A673 (cell line): Measurements from ENCODE around the gene HSPB8. TPM values are rescaled to one million over a fixed set of nuclear protein-coding genes. Genes with fewer than 3 reads are reported as not detected.

Source experiments
- BruUV-seq: library from RNA; stranded (reverse); fragments of 400-500 nt; replicated peaks from 2 replicates; lab custom pipeline; 2021; lab: Mats Ljungman, UMichigan
- CTCF ChIA-PET: fragments of 300-600 bp; sonication (Branson Sonifier 250); formaldehyde crosslinking; loops from one replicate; lab custom pipeline; 2022; ENCODE audit warnings: antibody characterized with exemption; lab: Charles Lee
- POLR2A ChIA-PET: fragments of 300-600 bp; sonication (Branson Sonifier 250); formaldehyde crosslinking; loops from one replicate; lab custom pipeline; 2022; ENCODE audit warnings: antibody characterized with exemption; ENCODE audit not compliant: low non-redundant PET; lab: Charles Lee
- DNase-seq: peaks from one replicate; pipeline ENCODE4 v3.0.0-alpha.2; 2015; ENCODE audit warnings: low spot score
- H3K27ac ChIP-seq: fragments of 200-600 bp; sonication (generic); 2 replicates; pipeline ENCODE4 v1.5.1; 2016; ENCODE audit warnings: mixed run types, low read depth, mild to moderate bottlenecking, mixed read lengths, antibody characterized with exemption, low read length; ENCODE audit not compliant: poor library complexity, severe bottlenecking
- H3K27me3 ChIP-seq: fragments of 200-600 bp; sonication (generic); replicated peaks from 2 replicates; pipeline ENCODE4 v1.6.1; 2017; ENCODE audit warnings: mixed run types, low read depth, mild to moderate bottlenecking, mixed read lengths, antibody characterized with exemption, low read length; ENCODE audit not compliant: insufficient read depth, poor library complexity
- H3K36me3 ChIP-seq: fragments of 200-600 bp; sonication (generic); 2 replicates; pipeline ENCODE4 v1.6.1; 2016; ENCODE audit warnings: mixed run types, mild to moderate bottlenecking, mixed read lengths, antibody characterized with exemption, low read length; ENCODE audit not compliant: insufficient read depth, poor library complexity, severe bottlenecking
- H3K4me1 ChIP-seq: fragments of 200-600 bp; sonication (generic); 2 replicates; pipeline ENCODE4 v1.6.1; 2017; ENCODE audit warnings: mixed run types, mild to moderate bottlenecking, mixed read lengths, antibody characterized with exemption, low read length; ENCODE audit not compliant: insufficient read depth, poor library complexity, severe bottlenecking
- H3K4me3 ChIP-seq: fragments of 200-600 bp; sonication (generic); 2 replicates; pipeline ENCODE4 v1.5.1; 2016; ENCODE audit warnings: low read depth, mixed run types, mild to moderate bottlenecking, mixed read lengths, low read length; ENCODE audit not compliant: poor library complexity, severe bottlenecking
- H3K9me3 ChIP-seq: fragments of 200-600 bp; sonication (generic); 2 replicates; pipeline ENCODE4 v1.6.1; 2016; ENCODE audit warnings: mixed run types, low read depth, mild to moderate bottlenecking, mixed read lengths, antibody characterized with exemption, low read length; ENCODE audit not compliant: poor library complexity, severe bottlenecking
- CTCF ChIP-seq: fragments of 300-800, 200-600 bp; sonication (generic); conservative IDR thresholded peaks from 2 replicates; pipeline ENCODE4 v1.5.1; 2017; ENCODE audit warnings: low read depth, mild to moderate bottlenecking, antibody characterized with exemption, low read length, moderate library complexity, mixed read lengths
- EZH2 ChIP-seq: fragments of 200-600 bp; sonication (generic); IDR thresholded peaks from 2 replicates; pipeline ENCODE4 v1.6.1; 2017; ENCODE audit warnings: borderline replicate concordance, low read depth, mild to moderate bottlenecking, mixed read lengths, antibody characterized with exemption, low read length; ENCODE audit not compliant: poor library complexity, severe bottlenecking
- intact Hi-C: fragments of 100-400 bp; cut with micrococcal nuclease; formaldehyde crosslinking; loops from one replicate; pipeline ENCODE4 v1.10.0; 2022; ENCODE audit not compliant: unreplicated experiment
- total RNA-seq: library from RNA; stranded (reverse); gene quantifications from 2 replicates; pipeline ENCODE4 v1.2.3, GENCODE V29; 2021

Gene HSPB8
- total RNA-seq, 1 experiment from 2014 or later, result 0.13 TPM

GRCh38 chr12:119204131-119204530 is 25.4 kb downstream of the HSPB8 start:
- no peaks in the 10 kb centered on the region for H3K9me3 ChIP-seq
- no peaks in the 10 kb centered on the region for H3K36me3 ChIP-seq
- DNase-seq, result no peak
- TF ChIP-seq EZH2, result no peak
- no peak for TF ChIP-seq CTCF
- peaks cover 51% of the 10 kb centered on the region for H3K27me3 ChIP-seq
- BruUV-seq, result no TSS peak
- no peaks in the 10 kb centered on the region for H3K4me1 ChIP-seq
- intact Hi-C loops, result no loop called here
- POLR2A ChIA-PET, result no interaction called here
- CTCF ChIA-PET, result no interaction called here
- no peak overlapping the region for H3K4me3 ChIP-seq
- H3K27ac ChIP-seq, result no peak overlapping the region

- CTCF ChIA-PET, result no interaction called here
- Histone ChIP-seq H3K4me1 (no peaks in the 10 kb centered on the region), H3K27ac (no peak overlapping the region), H3K9me3 (no peaks in the 10 kb centered on the region), H3K4me3 (no peak overlapping the region), H3K36me3 (no peaks in the 10 kb centered on the region), H3K27me3 (peaks cover 58% of the 10 kb centered on the region)
- no TSS peak for BruUV-seq
- intact Hi-C loops, result no loop called here
- no peak for TF ChIP-seq CTCF
- TF ChIP-seq EZH2, result no peak
- DNase-seq, result no peak
- POLR2A ChIA-PET, result no interaction called here
Observed at GRCh38 chr12:119204671-119205285, 26.0 kb downstream of the HSPB8 start.

- POLR2A ChIA-PET, result no interaction called here
- no peak overlapping the region for H3K27ac ChIP-seq
- no peak for TF ChIP-seq CTCF
- no peak for TF ChIP-seq EZH2
Observed at GRCh38 chr12:119206348-119207062, 27.8 kb downstream of the HSPB8 start.

More at GRCh38 chr12:119206348-119207062, 27.8 kb downstream of the HSPB8 start:
- Histone ChIP-seq H3K27me3 (peaks cover 59% of the 10 kb centered on the region), H3K9me3 (no peaks in the 10 kb centered on the region), H3K36me3 (no peaks in the 10 kb centered on the region), H3K4me1 (no peaks in the 10 kb centered on the region), H3K4me3 (no peak overlapping the region)
- DNase-seq, result no peak
- intact Hi-C loops, result no loop called here
- CTCF ChIA-PET, result interaction anchor here (0.6 to 0.7 kb wide), 2 partner anchors 138 to 170 kb away, joined by 6 to 13 read pairs; no protein-coding TSS in a partner anchor
- BruUV-seq, result no TSS peak
